Measurements from ENCODE around the gene DBR1. TPM values are rescaled to one million over a fixed set of nuclear protein-coding genes. Genes with fewer than 3 reads are reported as not detected.

Gene DBR1
- total RNA-seq, 4 donors from 2014 or later, result 6.5 to 22.2 (median 6.6) TPM

GRCh38 chr3:138127636-138128365, 46.9 kb downstream of the DBR1 start:
- Histone ChIP-seq H3K27ac (no peak overlapping the region), H3K4me1 (no peaks in the 10 kb centered on the region), H3K27me3 (no peaks in the 10 kb centered on the region), H3K9me3 (no peaks in the 10 kb centered on the region), H3K4me3 (no peak overlapping the region), H3K36me3 (no peaks in the 10 kb centered on the region)
- no peak for ATAC-seq
- intact Hi-C loops (cut with DNase I; ENCODE audit: low total_unique reads), result no loop called here
- TF ChIP-seq, protein P1, sequence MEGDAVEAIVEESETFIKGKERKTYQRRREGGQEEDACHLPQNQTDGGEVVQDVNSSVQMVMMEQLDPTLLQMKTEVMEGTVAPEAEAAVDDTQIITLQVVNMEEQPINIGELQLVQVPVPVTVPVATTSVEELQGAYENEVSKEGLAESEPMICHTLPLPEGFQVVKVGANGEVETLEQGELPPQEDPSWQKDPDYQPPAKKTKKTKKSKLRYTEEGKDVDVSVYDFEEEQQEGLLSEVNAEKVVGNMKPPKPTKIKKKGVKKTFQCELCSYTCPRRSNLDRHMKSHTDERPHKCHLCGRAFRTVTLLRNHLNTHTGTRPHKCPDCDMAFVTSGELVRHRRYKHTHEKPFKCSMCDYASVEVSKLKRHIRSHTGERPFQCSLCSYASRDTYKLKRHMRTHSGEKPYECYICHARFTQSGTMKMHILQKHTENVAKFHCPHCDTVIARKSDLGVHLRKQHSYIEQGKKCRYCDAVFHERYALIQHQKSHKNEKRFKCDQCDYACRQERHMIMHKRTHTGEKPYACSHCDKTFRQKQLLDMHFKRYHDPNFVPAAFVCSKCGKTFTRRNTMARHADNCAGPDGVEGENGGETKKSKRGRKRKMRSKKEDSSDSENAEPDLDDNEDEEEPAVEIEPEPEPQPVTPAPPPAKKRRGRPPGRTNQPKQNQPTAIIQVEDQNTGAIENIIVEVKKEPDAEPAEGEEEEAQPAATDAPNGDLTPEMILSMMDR (IDR thresholded peaks at IDR 0.05 in 4 of 5, conservative IDR thresholded peaks at IDR 0.05 in 1 of 5), result no peak
- no peak for TF ChIP-seq POLR2A (IDR thresholded peaks at IDR 0.05)
- DNase-seq, result no peak
- in situ Hi-C loops (cut with MboI; ENCODE audit: low sequenced_read_pairs in 4 of 4), result no loop called here

GRCh38 chr3:138125548-138126221, 49.0 kb downstream of the DBR1 start:
- H3K27ac ChIP-seq, result no peak overlapping the region
- no peak overlapping the region for H3K4me3 ChIP-seq
- intact Hi-C loops (cut with DNase I; ENCODE audit: low total_unique reads), result no loop called here
- no peaks in the 10 kb centered on the region for H3K4me1 ChIP-seq
- no peaks in the 10 kb centered on the region for H3K27me3 ChIP-seq
- in situ Hi-C loops (cut with MboI; ENCODE audit: low sequenced_read_pairs in 4 of 4), result no loop called here
- peak in 1 of 2 donors; percentile 27 for ATAC-seq
- H3K9me3 ChIP-seq, result no peaks in the 10 kb centered on the region
- TF ChIP-seq POLR2A (IDR thresholded peaks at IDR 0.05), result no peak
- TF ChIP-seq, protein P1 (IDR thresholded peaks at IDR 0.05 in 4 of 5, conservative IDR thresholded peaks at IDR 0.05 in 1 of 5), result no peak
- DNase-seq, result no peak
- no peaks in the 10 kb centered on the region for H3K36me3 ChIP-seq

DNA sequence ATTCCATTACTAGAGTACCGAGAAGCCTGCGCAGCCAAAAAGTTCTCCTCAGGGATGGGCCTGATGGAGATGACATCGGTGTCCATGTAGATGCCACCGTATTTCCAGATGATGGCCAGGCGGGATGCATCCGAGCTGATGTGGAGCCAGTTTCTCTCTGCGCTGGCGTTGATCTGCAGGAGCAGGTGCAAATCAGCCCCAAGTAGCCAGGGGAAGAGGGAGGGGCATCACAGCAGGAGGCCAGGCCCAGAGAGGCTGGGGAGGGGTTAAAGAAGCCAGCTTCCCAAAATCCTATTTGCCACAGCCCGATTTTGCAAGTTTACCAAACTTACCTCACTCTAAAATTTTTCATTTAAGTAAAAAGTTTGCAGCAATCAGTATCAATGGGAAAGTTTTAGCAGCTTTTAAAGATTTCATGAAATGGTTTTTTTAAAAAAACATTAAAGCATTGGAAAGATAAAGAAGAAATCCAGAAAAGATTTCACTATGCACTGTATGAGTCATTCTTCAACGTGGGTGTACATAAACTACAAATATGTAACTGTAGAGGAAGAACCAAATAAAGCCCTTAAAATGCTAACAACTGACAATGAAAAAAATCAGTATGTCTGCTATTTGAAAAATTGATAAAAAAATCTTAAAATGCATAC, 49.9 kb downstream of the DBR1 start:
- no peaks in the 10 kb centered on the region for H3K4me1 ChIP-seq
- H3K9me3 ChIP-seq, result no peaks in the 10 kb centered on the region
- no peak overlapping the region for H3K4me3 ChIP-seq
- intact Hi-C loops (cut with DNase I; ENCODE audit: low total_unique reads), result no loop called here
- no peak for TF ChIP-seq POLR2A (IDR thresholded peaks at IDR 0.05)
- TF ChIP-seq, protein P1 (IDR thresholded peaks at IDR 0.05 in 4 of 5, conservative IDR thresholded peaks at IDR 0.05 in 1 of 5), result no peak
- DNase-seq (no peak), ATAC-seq (no peak)
- in situ Hi-C loops (cut with MboI; ENCODE audit: low sequenced_read_pairs in 4 of 4), result no loop called here
- no peak overlapping the region for H3K27ac ChIP-seq
- no peaks in the 10 kb centered on the region for H3K36me3 ChIP-seq
- H3K27me3 ChIP-seq, result no peaks in the 10 kb centered on the region

DNA sequence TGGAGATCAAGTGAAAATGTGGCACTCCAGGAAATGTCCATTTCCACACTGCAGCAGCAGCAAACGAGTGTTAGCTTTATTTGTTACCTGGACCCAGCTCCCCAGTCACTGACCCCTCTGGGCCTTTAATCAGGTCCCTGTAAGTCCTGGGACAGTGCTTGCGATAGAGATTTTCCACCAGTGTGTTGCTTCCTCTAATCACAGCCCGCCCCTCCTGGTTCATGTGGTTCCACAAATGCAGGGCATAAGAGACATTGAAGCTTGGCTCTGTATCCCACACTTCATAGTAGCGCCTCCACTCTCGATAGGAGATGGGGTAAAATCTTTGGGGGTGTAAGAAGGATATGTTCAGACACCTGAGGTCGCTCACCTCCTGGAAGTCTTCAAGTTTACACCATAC, 50.5 kb downstream of the DBR1 start:
- H3K27ac ChIP-seq, result no peak overlapping the region
- in situ Hi-C loops (cut with MboI; ENCODE audit: low sequenced_read_pairs in 4 of 4), result no loop called here
- H3K4me1 ChIP-seq, result no peaks in the 10 kb centered on the region
- H3K27me3 ChIP-seq, result no peaks in the 10 kb centered on the region
- H3K36me3 ChIP-seq, result no peaks in the 10 kb centered on the region
- H3K4me3 ChIP-seq, result no peak overlapping the region
- no peaks in the 10 kb centered on the region for H3K9me3 ChIP-seq
- TF ChIP-seq, protein P1 (IDR thresholded peaks at IDR 0.05 in 4 of 5, conservative IDR thresholded peaks at IDR 0.05 in 1 of 5), result no peak
- TF ChIP-seq POLR2A (IDR thresholded peaks at IDR 0.05), result no peak
- intact Hi-C loops (cut with DNase I; ENCODE audit: low total_unique reads), result no loop called here
- ATAC-seq (no peak), DNase-seq (no peak)
